ENCODE results near the gene RNF20.
"Not testable (repeated sequence)": the region's sequence is repeated elsewhere in the genome, so short reads cannot be mapped to it uniquely, and the experiment has no call there.

The RNF20 gene

GRCh38 chr9:101533334-101534204 lies at the start of gene RNF20:
RNF20 (plus strand) TSS chr9:101533853; CDS start chr9:101535424, 1,571 bp downstream.
- DNase-seq (ENCODE audit: low read depth in 2 of 2): peak; percentile 99 to 100

GRCh38 chr9:101484046-101484445 lies 49.6 kb upstream of the RNF20 start:
- DNase-seq (ENCODE audit: low read depth in 2 of 2): no peak

GRCh38 chr9:101485924-101486692 lies 47.5 kb upstream of the RNF20 start:
- no peak for DNase-seq (ENCODE audit: low read depth in 2 of 2)

- DNase-seq (ENCODE audit: low read depth in 2 of 2): no peak
Observed at GRCh38 chr9:101486693-101487442, 46.8 kb upstream of the RNF20 start.

GRCh38 chr9:101487443-101487840 lies 46.2 kb upstream of the RNF20 start:
- no peak for DNase-seq (ENCODE audit: low read depth in 2 of 2)

GRCh38 chr9:101495810-101496209 lies 37.8 kb upstream of the RNF20 start:
- no peak for DNase-seq (ENCODE audit: low read depth in 2 of 2)

- no peak for DNase-seq (ENCODE audit: low read depth in 2 of 2)
Observed at GRCh38 chr9:101498323-101498722, 35.3 kb upstream of the RNF20 start.

- no peak for DNase-seq (ENCODE audit: low read depth in 2 of 2)
Observed at GRCh38 chr9:101504188-101504587, 29.5 kb upstream of the RNF20 start.

GRCh38 chr9:101508211-101508610 lies 25.4 kb upstream of the RNF20 start:
- no peak for DNase-seq (ENCODE audit: low read depth in 2 of 2)

GRCh38 chr9:101509572-101509971 lies 24.1 kb upstream of the RNF20 start:
- no peak for DNase-seq (ENCODE audit: low read depth in 2 of 2)

GRCh38 chr9:101510459-101510858 lies 23.2 kb upstream of the RNF20 start:
- no peak for DNase-seq (ENCODE audit: low read depth in 2 of 2)

- DNase-seq (ENCODE audit: low read depth in 2 of 2): no peak
Observed at GRCh38 chr9:101511009-101511408, 22.6 kb upstream of the RNF20 start.

GRCh38 chr9:101512116-101512515 lies 21.5 kb upstream of the RNF20 start:
- DNase-seq (ENCODE audit: low read depth in 2 of 2): no peak

- DNase-seq (ENCODE audit: low read depth in 2 of 2): no peak
Observed at GRCh38 chr9:101513351-101513750, 20.3 kb upstream of the RNF20 start.

- no peak for DNase-seq (ENCODE audit: low read depth in 2 of 2)
Observed at GRCh38 chr9:101514071-101514470, 19.6 kb upstream of the RNF20 start.

- no peak for DNase-seq (ENCODE audit: low read depth in 2 of 2)
Observed at GRCh38 chr9:101516655-101517054, 17.0 kb upstream of the RNF20 start.

GRCh38 chr9:101518489-101518888 lies 15.2 kb upstream of the RNF20 start:
- not testable (repeated sequence) for DNase-seq (ENCODE audit: low read depth in 2 of 2)

- no peak for DNase-seq (ENCODE audit: low read depth in 2 of 2)
Observed at GRCh38 chr9:101524371-101524770, 9.3 kb upstream of the RNF20 start.

- no peak for DNase-seq (ENCODE audit: low read depth in 2 of 2)
Observed at GRCh38 chr9:101527066-101527465, 6.6 kb upstream of the RNF20 start.

GRCh38 chr9:101528015-101528414 lies 5.6 kb upstream of the RNF20 start:
- no peak for DNase-seq (ENCODE audit: low read depth in 2 of 2)

- DNase-seq (ENCODE audit: low read depth in 2 of 2): peak; percentile 34 to 53
Observed at GRCh38 chr9:101530076-101530711, 3.5 kb upstream of the RNF20 start.

GRCh38 chr9:101536351-101536750 lies 2.7 kb downstream of the RNF20 start:
- no peak for DNase-seq (ENCODE audit: low read depth in 2 of 2)
